ENCODE data around the gene TOE1.
"Not testable (repeated sequence)": the region's sequence is repeated elsewhere in the genome, so short reads cannot be mapped to it uniquely, and the experiment has no call there.

Gene TOE1

GRCh38 chr1:45354838-45355237 lies 14.9 kb downstream of the TOE1 start:
- no peak for DNase-seq (ENCODE audit: low read depth in 2 of 2)

- no peak for DNase-seq (ENCODE audit: low read depth in 2 of 2)
Measured at GRCh38 chr1:45355683-45356082, 15.7 kb downstream of the TOE1 start.

- DNase-seq (ENCODE audit: low read depth in 2 of 2) = no peak
Measured at GRCh38 chr1:45356186-45356585, 16.2 kb downstream of the TOE1 start.

- DNase-seq (ENCODE audit: low read depth in 2 of 2) = peak; percentile 26 to 34
Measured at GRCh38 chr1:45359882-45360513, 20.0 kb downstream of the TOE1 start.

GRCh38 chr1:45360981-45361380 lies 21.0 kb downstream of the TOE1 start:
- DNase-seq (ENCODE audit: low read depth in 2 of 2) = peak; percentile 17 to 22

- DNase-seq (ENCODE audit: low read depth in 2 of 2) = no peak
Measured at GRCh38 chr1:45364294-45364693, 24.3 kb downstream of the TOE1 start.

GRCh38 chr1:45365051-45365450 lies 25.1 kb downstream of the TOE1 start:
- no peak for DNase-seq (ENCODE audit: low read depth in 2 of 2)

GRCh38 chr1:45370575-45370974 lies 30.6 kb downstream of the TOE1 start:
- no peak for DNase-seq (ENCODE audit: low read depth in 2 of 2)

- DNase-seq (ENCODE audit: low read depth in 2 of 2) = no peak
Measured at GRCh38 chr1:45373573-45373972, 33.6 kb downstream of the TOE1 start.

GRCh38 chr1:45375104-45376090 lies 35.4 kb downstream of the TOE1 start:
- no peak for DNase-seq (ENCODE audit: low read depth in 2 of 2)

GRCh38 chr1:45378184-45378583 lies 38.2 kb downstream of the TOE1 start:
- DNase-seq (ENCODE audit: low read depth in 2 of 2) = no peak

GRCh38 chr1:45379524-45379923 lies 39.6 kb downstream of the TOE1 start:
- DNase-seq (ENCODE audit: low read depth in 2 of 2) = no peak

GRCh38 chr1:45380125-45380524 lies 40.2 kb downstream of the TOE1 start:
- DNase-seq (ENCODE audit: low read depth in 2 of 2) = no peak

- no peak for DNase-seq (ENCODE audit: low read depth in 2 of 2)
Measured at GRCh38 chr1:45380730-45381129, 40.8 kb downstream of the TOE1 start.

GRCh38 chr1:45381243-45381642 lies 41.3 kb downstream of the TOE1 start:
- DNase-seq (ENCODE audit: low read depth in 2 of 2) = no peak

- no peak for DNase-seq (ENCODE audit: low read depth in 2 of 2)
Measured at GRCh38 chr1:45383191-45383590, 43.2 kb downstream of the TOE1 start.

- DNase-seq (ENCODE audit: low read depth in 2 of 2) = not testable (repeated sequence)
Measured at GRCh38 chr1:45384213-45384612, 44.2 kb downstream of the TOE1 start.

GRCh38 chr1:45385302-45385701 lies 45.3 kb downstream of the TOE1 start:
- no peak for DNase-seq (ENCODE audit: low read depth in 2 of 2)

- DNase-seq (ENCODE audit: low read depth in 2 of 2) = no peak
Measured at GRCh38 chr1:45386219-45386618, 46.2 kb downstream of the TOE1 start.
